GM23338 (cell line): Measurements from ENCODE around the gene HELT. TPM values are rescaled to one million over a fixed set of nuclear protein-coding genes. Genes with fewer than 3 reads are reported as not detected.
A peak's percentile ranks its signal among the peaks of the same experiment; 100 is the strongest.

Experiments used
- ATAC-seq: fragments of 200-7000 bp; cut with Tn5 transposase; 3 replicates; pipeline ENCODE4 v1.9.1; 2020
- DNase-seq: peaks from one replicate; pipeline ENCODE4 v3.0.0-alpha.2; 2015; ENCODE audit warnings: low spot score
- H2AFZ ChIP-seq: fragments of 200-600 bp; sonication (generic); 2 replicates; pipeline ENCODE4 v1.8.0; 2016; ENCODE audit warnings: antibody characterized with exemption, mild to moderate bottlenecking, moderate library complexity
- H3F3A ChIP-seq: fragments of 200-600 bp; sonication (generic); replicated peaks from 2 replicates; pipeline ENCODE4 v1.8.0; 2017; ENCODE audit warnings: antibody characterized with exemption, mixed run types, low read depth
- H3K27ac ChIP-seq: fragments of 200-600 bp; sonication (generic); 2 replicates; pipeline ENCODE4 v1.6.1; 2016; ENCODE audit warnings: low read depth
- H3K27me3 ChIP-seq: fragments of 200-600 bp; sonication (generic); 2 replicates; pipeline ENCODE4 v1.8.0; 2016; ENCODE audit warnings: mild to moderate bottlenecking, mixed run types, moderate library complexity; ENCODE audit not compliant: insufficient read depth
- H3K36me3 ChIP-seq: fragments of 200-600 bp; sonication (generic); 2 replicates; pipeline ENCODE4 v1.8.0; 2016; ENCODE audit warnings: mild to moderate bottlenecking; ENCODE audit not compliant: insufficient read depth
- H3K4me1 ChIP-seq: fragments of 200-600 bp; sonication (generic); 2 replicates; pipeline ENCODE4 v1.8.0; 2016; ENCODE audit warnings: mild to moderate bottlenecking, moderate library complexity; ENCODE audit not compliant: insufficient read depth
- H3K4me2 ChIP-seq: fragments of 200-600 bp; sonication (generic); 2 replicates; pipeline ENCODE4 v1.7.1; 2017; ENCODE audit warnings: mixed run types
- H3K4me3 ChIP-seq: fragments of 200-600 bp; sonication (generic); 2 replicates; pipeline ENCODE4 v1.6.1; 2016; ENCODE audit warnings: mixed run types
- H3K79me2 ChIP-seq: fragments of 200-600 bp; sonication (generic); replicated peaks from 2 replicates; pipeline ENCODE4 v1.8.0; 2017; ENCODE audit warnings: mild to moderate bottlenecking; ENCODE audit not compliant: insufficient read depth
- H3K9me2 ChIP-seq: fragments of 200-600 bp; sonication (generic); 2 replicates; pipeline ENCODE4 v1.8.0; 2017; ENCODE audit not compliant: insufficient read depth
- H4K20me1 ChIP-seq: fragments of 200-600 bp; sonication (generic); replicated peaks from 2 replicates; pipeline ENCODE4 v1.8.0; 2017; ENCODE audit warnings: mild to moderate bottlenecking; ENCODE audit not compliant: insufficient read depth
- H3K27ac Mint-ChIP-seq: 2 replicates; pipeline ENCODE4 v1.8.0; 2020; ENCODE audit warnings: inconsistent platforms, mild to moderate bottlenecking, moderate library complexity, mixed read lengths
- H3K27me3 Mint-ChIP-seq: 3 replicates; pipeline ENCODE4 v1.8.0; 2022; ENCODE audit warnings: low read depth, mild to moderate bottlenecking, moderate library complexity, mixed read lengths, inconsistent platforms; ENCODE audit not compliant: insufficient read depth, poor library complexity
- H3K36me3 Mint-ChIP-seq: 3 replicates; pipeline ENCODE4 v1.8.0; 2021; ENCODE audit warnings: low read depth, mild to moderate bottlenecking, inconsistent platforms, moderate library complexity, mixed read lengths
- H3K4me1 Mint-ChIP-seq: 3 replicates; pipeline ENCODE4 v1.8.0; 2020; ENCODE audit warnings: mild to moderate bottlenecking, inconsistent platforms, mixed read lengths
- H3K4me3 Mint-ChIP-seq: 3 replicates; pipeline ENCODE4 v1.8.0; 2021; ENCODE audit warnings: moderate library complexity, mild to moderate bottlenecking, inconsistent platforms, mixed read lengths
- H3K9me3 Mint-ChIP-seq: 3 replicates; pipeline ENCODE4 v1.8.0; 2020; ENCODE audit warnings: moderate library complexity, mild to moderate bottlenecking, inconsistent platforms, mixed read lengths
- ZNF114 ChIP-seq: fragments of 250-450 bp; sonication (Bioruptor Pico); IDR thresholded peaks from 2 replicates; pipeline ENCODE4 v1.5.0; 2020; ENCODE audit warnings: mild to moderate bottlenecking, moderate library complexity
- polyA plus RNA-seq: library from polyadenylated mRNA; unstranded; fragments of >200 nt; fragmentation: Nextera tagmentation; extraction: Ambion mirVana; gene quantifications from 2 replicates; pipeline ENCODE4 v1.2.1, GENCODE V29; 2016
- total RNA-seq: library from RNA; depleted of rRNA; stranded (reverse); fragments of >200 nt; shearing (Covaris generic); gene quantifications from 2 replicates; pipeline ENCODE4 v1.2.3, GENCODE V29; 2014
- TF ChIP-seq, protein P1 (sequence below): IDR thresholded peaks from one replicate; pipeline ENCODE4 v1.6.1; 2018; ENCODE audit warnings: antibody characterized with exemption; ENCODE audit not compliant: unreplicated experiment
- TF ChIP-seq, protein P2 (sequence below), 2 experiments: fragments of 200-600 bp in 1 of 2; sonication (generic) in 1 of 2; conservative IDR thresholded peaks; 2 replicates each; pipeline versions ENCODE4 v1.5.1 to v1.6.1; 2016 to 2017; ENCODE audit warnings: antibody characterized with exemption in 2 of 2, low read depth in 2 of 2, mild to moderate bottlenecking in 2 of 2, moderate library complexity in 1 of 2
- TF ChIP-seq, protein P3 (sequence below): IDR thresholded peaks from 2 replicates; pipeline ENCODE4 v1.6.1; 2016; ENCODE audit warnings: antibody characterized with exemption

HELT gene
- total and polyA plus RNA-seq, 2 experiments from 2014 or later, result not detected

DNA sequence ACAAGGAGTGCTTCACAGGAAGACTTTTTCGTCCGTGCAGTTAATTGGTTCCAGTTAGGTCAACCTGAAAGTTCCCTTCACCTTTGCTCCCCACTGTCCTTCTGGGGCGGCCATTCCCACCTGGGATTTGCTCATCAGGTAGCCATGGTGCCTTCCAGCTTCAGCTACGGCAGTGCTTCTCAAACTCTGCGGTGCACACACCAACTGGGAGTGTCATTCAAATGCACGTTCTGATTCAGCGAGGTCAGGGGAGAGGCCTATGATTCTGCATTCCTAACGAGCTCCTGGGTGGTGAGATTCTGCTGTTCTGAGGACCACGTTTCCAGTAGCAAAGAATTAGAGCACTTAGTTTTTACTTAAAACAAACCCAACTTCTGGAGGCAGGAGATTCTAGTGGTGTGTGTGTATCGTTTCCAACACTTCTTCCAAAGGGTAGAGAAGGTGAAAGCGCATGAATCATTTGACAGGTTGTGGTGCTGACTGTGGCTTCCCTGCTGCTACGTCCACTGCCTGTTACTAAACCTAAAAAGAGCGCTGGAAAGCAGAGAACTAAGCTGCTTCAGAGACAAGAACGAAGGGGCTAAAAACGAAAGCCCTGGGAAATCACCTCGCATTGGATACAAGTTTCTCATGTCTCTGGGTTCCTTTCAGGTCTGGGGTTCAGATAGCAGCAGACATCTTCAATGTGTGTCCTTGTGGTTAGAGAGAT is 4.7 kb upstream of the HELT start (continued):
- TF ChIP-seq, protein P1, sequence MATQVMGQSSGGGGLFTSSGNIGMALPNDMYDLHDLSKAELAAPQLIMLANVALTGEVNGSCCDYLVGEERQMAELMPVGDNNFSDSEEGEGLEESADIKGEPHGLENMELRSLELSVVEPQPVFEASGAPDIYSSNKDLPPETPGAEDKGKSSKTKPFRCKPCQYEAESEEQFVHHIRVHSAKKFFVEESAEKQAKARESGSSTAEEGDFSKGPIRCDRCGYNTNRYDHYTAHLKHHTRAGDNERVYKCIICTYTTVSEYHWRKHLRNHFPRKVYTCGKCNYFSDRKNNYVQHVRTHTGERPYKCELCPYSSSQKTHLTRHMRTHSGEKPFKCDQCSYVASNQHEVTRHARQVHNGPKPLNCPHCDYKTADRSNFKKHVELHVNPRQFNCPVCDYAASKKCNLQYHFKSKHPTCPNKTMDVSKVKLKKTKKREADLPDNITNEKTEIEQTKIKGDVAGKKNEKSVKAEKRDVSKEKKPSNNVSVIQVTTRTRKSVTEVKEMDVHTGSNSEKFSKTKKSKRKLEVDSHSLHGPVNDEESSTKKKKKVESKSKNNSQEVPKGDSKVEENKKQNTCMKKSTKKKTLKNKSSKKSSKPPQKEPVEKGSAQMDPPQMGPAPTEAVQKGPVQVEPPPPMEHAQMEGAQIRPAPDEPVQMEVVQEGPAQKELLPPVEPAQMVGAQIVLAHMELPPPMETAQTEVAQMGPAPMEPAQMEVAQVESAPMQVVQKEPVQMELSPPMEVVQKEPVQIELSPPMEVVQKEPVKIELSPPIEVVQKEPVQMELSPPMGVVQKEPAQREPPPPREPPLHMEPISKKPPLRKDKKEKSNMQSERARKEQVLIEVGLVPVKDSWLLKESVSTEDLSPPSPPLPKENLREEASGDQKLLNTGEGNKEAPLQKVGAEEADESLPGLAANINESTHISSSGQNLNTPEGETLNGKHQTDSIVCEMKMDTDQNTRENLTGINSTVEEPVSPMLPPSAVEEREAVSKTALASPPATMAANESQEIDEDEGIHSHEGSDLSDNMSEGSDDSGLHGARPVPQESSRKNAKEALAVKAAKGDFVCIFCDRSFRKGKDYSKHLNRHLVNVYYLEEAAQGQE, result no peak
- TF ChIP-seq ZNF114 (CRISPR knock-in tag), result no peak

DNA sequence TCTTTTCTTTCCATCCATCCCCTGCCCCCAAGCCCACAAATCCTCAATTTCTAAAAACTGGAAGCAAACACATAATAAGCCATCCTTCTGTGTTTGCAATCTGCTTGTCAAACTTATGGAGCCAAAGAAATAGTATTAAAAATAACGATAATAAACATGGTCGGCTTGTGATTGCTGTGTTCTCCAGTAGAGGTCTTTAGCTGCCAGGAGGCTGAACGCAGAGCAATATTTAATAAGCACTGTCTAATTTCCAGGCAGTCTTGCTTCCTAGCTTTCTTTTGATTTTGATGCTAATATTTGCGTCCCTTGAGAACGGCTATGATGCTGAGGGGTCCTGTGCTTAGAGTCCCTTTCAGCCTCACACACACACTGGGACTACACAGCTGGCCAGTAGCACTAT is 3.2 kb upstream of the HELT start:
- H3K4me1 Mint-ChIP-seq, result peaks cover 45% of the 10 kb centered on the region
- ATAC-seq (no peak), DNase-seq (no peak)
- H3K9me2 ChIP-seq, result no peaks in the 10 kb centered on the region
- H3K27me3 Mint-ChIP-seq, result peaks cover 91% of the 10 kb centered on the region
- H3K4me2 ChIP-seq, result no peak overlapping the region
- H3F3A ChIP-seq, result peaks cover 16% of the 10 kb centered on the region; the same call in 1 of the 2 replicates
- no peak overlapping the region for H3K27ac Mint-ChIP-seq
- H3K27me3 ChIP-seq, result peaks cover 99% of the 10 kb centered on the region
- H3K4me3 Mint-ChIP-seq, result no peak overlapping the region; the same call in 2 of the 3 replicates
- H3K36me3 ChIP-seq, result no peaks in the 10 kb centered on the region
- H3K4me3 ChIP-seq, result no peak overlapping the region
- no peak overlapping the region for H3K27ac ChIP-seq
- no peaks in the 10 kb centered on the region for H3K36me3 Mint-ChIP-seq
- peaks cover 51% of the 10 kb centered on the region for H3K4me1 ChIP-seq
- H4K20me1 ChIP-seq, result 0 out of 2 replicates have a peak, but pooled peaks cover 6% of the 10 kb centered on the region
- no peak overlapping the region for H2AFZ ChIP-seq
- TF ChIP-seq, protein P2, sequence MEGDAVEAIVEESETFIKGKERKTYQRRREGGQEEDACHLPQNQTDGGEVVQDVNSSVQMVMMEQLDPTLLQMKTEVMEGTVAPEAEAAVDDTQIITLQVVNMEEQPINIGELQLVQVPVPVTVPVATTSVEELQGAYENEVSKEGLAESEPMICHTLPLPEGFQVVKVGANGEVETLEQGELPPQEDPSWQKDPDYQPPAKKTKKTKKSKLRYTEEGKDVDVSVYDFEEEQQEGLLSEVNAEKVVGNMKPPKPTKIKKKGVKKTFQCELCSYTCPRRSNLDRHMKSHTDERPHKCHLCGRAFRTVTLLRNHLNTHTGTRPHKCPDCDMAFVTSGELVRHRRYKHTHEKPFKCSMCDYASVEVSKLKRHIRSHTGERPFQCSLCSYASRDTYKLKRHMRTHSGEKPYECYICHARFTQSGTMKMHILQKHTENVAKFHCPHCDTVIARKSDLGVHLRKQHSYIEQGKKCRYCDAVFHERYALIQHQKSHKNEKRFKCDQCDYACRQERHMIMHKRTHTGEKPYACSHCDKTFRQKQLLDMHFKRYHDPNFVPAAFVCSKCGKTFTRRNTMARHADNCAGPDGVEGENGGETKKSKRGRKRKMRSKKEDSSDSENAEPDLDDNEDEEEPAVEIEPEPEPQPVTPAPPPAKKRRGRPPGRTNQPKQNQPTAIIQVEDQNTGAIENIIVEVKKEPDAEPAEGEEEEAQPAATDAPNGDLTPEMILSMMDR (conservative IDR thresholded peaks at IDR 0.05; ENCODE audit: low read depth in 2 of 2), result peak in 1 of 2 experiments; percentile 27; a peak in 2 of 4 replicates
- TF ChIP-seq, protein P3, sequence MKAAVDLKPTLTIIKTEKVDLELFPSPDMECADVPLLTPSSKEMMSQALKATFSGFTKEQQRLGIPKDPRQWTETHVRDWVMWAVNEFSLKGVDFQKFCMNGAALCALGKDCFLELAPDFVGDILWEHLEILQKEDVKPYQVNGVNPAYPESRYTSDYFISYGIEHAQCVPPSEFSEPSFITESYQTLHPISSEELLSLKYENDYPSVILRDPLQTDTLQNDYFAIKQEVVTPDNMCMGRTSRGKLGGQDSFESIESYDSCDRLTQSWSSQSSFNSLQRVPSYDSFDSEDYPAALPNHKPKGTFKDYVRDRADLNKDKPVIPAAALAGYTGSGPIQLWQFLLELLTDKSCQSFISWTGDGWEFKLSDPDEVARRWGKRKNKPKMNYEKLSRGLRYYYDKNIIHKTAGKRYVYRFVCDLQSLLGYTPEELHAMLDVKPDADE, result no peak
- no peaks in the 10 kb centered on the region for H3K79me2 ChIP-seq
- H3K9me3 Mint-ChIP-seq, result peaks cover 3% of the 10 kb centered on the region; the same call in 1 of the 3 replicates
